Stimulated activated CD4-positive, alpha-beta T cell treated with anti-CD3 and anti-CD28 coated beads, Interleukin-15, amount 100 ng/mL, for 48 hours (primary cell): ENCODE results near the gene PLA2G2F.

ENCODE experiments used
- DNase-seq, 2 donors: peaks; one replicate each; pipeline ENCODE4 v3.0.0-alpha.2; 2020; ENCODE audit warnings: low read depth in 2 of 2

PLA2G2F gene, protein sequence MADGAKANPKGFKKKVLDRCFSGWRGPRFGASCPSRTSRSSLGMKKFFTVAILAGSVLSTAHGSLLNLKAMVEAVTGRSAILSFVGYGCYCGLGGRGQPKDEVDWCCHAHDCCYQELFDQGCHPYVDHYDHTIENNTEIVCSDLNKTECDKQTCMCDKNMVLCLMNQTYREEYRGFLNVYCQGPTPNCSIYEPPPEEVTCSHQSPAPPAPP

DNA sequence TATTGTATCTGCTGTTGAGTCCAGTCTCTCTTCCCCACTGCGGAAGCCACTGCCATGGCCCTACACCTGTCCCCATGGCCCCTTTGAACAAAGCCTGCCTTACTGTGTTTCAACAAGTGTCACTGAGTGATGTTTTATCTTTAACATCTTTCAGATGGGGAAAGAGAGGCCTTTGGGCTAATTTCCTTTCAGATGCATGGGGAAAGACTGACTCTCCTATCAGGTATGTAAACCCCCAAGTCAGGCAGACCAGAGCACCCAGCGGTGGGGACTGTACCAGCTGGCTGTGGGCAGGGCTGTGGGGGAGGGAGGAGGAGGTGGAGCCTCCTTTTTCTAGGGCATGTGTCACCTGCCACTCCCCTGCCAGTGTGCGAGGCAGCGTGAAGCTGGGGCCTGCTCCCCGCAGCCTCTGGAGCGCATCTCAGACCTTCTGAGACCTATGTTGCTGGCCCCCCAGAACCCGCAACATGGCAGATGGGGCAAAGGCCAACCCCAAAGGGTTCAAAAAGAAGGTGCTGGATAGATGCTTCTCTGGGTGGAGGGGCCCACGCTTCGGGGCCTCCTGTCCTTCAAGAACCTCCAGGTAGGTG, at the start of gene PLA2G2F:
Gene PLA2G2F (plus strand): TSS at position 363 of the 590 bp plus-strand sequence. CDS start 105 bp downstream, at position 468.
- DNase-seq, result no peak

DNA sequence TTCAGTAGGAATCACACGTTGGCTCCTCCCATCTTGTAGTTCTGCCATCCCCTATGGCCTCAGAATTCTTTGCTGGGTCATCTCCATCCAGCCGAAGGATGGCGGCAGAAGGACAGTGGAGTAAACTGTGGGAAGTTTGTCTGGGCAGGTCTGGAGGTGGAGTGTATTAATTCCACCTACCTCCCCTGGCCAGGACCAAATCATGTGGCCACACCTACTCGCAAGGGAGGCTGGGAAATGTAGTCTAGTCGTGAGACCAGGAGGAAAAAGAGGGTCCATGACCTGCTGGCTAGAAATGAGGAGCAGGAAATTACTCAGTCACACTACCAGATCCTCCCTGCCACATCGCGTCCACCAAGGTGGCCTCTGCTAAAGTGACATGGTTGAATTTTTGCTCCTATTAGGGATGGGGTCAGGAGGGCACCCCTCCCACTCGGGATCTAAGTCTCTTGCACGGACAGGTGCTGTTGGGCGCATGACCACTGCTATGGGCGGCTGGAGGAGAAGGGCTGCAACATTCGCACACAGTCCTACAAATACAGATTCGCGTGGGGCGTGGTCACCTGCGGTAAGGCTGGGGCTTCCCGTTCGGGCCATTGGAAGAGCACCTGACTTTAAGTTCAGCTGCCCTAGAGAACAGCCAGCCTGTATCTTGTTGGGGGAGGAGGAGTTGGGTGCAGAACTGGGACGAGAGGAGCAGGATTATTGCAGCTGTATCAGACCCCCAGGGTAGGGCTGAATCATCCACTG, 49.6 kb upstream of the PLA2G2F start:
- DNase-seq, result no peak

DNA sequence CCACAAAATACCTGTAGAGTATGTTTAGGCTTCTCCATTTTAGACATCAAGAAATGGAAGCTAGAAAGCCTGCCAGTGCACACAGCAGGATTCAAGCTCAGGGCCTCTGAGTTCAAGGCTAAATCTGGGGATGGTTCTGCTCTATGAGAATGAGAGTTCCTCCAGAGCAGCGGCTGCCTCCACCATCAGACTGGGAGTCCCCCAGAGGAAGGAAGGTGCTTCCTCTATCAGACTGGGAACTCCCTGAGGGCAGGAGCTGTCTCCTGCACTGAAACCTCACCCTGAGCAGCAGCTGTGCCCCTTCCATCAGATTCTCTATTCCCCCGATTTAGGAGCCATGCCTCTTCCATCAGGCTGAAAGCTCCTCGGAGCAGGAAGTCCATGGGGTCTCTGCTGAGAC, 49.0 kb upstream of the PLA2G2F start:
- DNase-seq, result no peak

DNA sequence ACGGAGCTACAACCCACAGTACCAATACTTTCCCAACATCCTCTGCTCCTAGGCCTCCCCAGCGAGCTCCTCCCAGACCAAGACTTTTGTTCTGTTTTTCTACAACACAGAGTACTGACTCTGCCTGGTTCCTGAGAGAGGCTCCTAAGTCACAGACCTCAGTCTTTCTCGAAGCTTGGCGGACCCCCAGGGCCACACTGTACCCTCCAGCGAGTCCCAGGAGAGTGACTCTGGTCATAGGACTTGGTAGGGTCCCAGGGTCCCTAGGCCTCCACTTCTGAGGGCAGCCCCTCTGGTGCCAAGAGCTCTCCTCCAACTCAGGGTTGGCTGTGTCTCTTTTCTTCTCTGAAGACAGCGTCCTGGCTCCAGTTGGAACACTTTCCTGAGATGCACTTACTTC, 48.5 kb upstream of the PLA2G2F start:
- DNase-seq, result no peak

DNA sequence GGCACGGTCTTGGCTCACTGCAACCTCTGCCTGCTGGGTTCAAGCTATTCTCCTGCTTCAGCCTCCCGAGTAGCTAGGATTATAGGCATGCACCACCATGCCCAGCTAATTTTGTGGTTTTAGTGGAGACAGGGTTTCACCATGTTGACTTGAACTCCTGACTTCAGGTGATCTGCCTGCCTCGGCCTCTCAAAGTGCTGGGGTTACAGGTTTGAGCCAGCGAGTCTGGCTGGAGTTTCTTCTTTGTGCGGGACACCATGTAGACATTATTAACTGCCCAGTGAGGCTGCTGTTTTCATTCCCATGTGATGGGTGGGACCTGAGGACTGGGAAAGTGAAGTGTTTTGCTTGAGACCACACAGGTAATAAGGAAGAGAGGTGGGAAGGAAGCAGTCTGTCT, 45.8 kb upstream of the PLA2G2F start:
- DNase-seq, result no peak

DNA sequence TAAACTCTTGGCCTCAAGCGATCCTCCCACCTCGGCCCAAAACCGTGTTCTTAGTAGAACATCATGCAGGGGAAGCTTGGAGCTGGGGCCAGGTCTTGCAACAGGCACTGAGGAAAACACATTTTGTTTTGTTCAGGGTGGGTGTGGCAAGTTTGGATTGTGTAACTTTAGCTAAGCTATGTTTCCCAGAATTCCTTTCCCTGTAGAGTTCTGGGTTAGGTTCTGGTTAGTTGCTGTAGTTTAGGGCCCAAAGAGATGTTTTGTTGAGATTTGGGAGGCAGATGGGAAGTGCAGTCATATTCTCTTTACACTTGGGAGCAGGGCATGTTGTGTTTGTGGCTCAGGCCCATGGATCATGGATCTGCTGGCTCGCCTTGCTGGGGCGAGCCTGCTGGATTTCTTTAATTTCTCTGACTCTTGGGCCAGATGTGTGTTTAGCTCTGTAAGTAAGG, 45.2 kb upstream of the PLA2G2F start:
- DNase-seq, result no peak

DNA sequence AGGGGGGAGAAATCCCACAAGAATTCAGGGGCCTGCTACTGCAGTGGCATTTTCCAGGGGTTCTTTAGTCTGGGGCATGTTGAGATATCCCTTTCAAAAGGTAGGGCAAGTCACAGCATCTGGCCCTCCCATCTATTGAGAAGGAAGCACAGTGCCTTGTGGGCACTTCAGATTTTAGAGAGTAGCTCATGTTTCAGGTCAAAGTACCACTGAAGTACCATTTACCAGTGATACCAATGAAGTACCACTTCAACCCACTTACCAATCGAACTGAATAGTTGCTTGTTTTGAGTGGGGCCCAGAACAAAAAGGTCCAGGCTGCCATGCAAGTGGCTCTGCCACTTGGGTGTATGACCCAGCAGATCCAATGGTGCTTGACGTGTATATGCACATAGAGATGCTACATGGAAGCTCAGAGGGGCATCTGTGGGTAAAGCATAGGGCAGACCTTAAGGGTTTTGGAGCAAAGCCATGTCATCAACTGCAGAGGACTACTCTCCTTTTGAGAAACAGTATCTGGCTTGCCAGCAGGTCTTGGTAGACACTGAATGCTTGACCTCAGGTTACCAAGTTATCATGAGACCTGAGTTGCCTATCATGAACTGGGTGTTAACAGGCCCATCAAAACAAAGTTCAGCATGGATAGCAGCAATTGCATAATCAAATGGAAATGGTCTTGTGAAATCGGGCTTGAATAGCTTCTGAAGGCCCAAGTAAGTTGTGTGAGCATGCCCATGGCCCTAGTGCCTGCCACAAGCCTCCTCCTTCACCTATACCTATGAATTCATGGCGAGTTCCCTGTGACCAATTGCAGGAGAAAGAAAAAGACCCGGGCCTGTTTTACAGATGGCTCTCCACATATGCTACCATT, 43.3 kb upstream of the PLA2G2F start:
- no peak for DNase-seq

DNA sequence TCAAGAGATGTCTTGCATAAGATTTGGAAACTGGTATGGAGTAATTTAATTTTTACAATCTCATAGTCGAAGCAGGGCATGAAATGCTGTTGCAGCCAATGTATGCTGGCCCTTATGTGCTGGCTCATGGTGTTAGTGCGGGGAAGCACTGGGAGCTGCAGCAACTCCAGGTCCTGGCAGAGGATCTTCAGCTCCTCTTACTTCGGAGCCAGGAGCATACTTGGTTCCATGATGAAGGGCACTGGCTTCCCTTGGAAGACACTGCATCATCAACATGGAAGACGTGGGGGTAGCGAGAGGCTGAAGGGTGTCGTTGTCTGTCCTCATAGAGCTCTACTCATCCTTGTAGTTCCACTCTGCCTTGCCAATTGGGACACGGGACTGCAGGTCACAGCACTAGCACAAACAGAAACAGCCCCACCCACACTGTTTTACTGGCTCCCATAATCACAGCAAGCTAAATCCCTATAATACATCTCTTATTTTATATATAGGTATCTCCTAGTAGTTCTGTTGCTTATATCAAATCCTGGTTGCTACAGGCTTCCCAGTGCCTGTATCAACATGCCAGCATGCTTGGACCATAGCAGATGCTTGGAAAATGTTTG, 42.2 kb upstream of the PLA2G2F start:
- no peak for DNase-seq

DNA sequence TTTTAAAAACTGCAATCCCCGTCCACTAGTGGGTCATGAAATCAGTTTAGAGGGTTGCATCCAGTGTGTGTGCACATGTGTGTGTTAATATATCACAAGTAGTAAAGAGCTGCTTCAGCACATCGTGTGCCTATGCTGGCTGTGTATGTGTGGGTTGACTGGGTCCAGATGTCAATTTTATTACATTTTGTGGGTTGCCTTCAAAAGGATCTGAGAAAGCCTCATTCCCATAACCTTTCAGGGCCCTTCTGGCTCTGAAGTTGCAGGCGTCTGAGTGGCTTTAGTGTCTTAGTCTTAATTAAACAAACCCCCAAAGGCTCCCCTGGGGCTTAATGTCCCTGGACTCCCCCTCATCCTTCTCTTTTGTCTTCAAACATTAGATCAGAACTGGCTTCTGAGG, 39.6 kb upstream of the PLA2G2F start:
- no peak for DNase-seq

DNA sequence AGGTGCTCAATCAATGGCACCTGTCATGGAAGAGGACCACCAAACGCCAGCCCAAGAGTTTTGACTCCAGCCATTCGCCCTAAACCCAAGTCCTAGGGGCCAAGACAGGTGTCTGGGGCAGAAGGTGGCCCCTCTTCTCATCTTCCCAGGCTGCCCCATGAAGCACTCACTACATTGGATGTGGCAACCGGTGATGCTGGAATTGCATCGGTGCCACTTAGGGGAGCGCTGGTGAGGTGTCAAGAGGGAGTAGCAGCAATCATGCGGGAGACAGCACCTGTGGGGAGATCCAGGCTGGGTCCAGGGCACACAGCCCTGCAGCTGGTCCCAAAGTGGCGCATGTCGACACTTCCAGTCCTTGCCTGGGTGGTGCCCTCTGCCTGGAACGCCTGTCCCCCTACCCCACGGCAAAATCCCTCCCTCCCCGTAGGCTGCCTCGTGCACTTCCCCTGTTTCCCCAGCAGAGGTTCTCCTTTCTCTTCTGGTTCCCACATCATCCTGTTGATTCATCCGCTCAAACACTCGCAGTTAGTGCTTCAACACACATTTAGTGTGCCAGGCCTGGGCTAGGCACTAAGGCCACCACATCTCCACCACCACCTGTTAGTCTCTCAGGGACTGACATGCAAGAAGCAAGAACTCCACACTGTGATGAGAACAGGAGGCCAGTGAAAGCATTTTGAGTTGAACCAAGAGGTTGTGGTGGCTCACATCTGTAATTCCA, 38.3 kb upstream of the PLA2G2F start:
- DNase-seq, result peak; percentile 10 to 17

DNA sequence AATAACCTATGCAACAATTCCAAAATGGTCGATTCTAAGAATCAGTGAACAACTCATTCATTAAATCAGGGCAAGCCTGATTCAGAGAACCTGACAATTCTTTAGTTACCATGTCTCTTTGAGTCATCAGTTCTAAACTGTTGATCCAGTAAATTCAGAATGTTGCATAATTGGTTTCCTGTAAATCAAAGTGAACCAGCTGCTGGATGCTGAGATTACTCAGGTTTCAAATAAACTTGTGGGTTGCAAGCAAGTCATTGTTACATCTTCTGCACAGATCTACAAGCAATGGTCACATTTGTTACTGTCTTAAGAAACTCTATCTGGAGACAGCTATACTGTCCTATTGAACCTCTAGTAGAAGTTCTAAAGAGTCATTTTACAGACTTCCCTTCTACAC, 36.2 kb upstream of the PLA2G2F start:
- DNase-seq, result no peak

DNA sequence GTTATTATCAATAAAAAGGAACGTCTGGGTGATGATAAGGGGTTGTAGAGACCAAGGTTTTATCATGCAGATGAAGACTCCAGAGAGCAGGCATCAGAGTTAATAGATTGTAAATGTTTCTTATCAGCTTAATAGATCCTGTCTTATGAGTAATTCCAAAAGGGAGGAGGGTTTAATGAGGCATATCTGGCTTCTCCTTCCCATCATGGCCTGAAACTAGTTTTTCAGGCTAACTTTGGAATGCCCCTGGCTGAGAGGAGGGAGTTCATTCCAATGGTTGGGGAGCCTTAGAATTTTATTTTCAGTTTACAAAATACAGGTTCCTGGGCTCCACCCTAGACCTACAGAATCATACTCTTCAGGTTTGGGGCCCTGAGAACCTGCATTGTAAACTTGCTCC, 33.3 kb upstream of the PLA2G2F start:
- no peak for DNase-seq

DNA sequence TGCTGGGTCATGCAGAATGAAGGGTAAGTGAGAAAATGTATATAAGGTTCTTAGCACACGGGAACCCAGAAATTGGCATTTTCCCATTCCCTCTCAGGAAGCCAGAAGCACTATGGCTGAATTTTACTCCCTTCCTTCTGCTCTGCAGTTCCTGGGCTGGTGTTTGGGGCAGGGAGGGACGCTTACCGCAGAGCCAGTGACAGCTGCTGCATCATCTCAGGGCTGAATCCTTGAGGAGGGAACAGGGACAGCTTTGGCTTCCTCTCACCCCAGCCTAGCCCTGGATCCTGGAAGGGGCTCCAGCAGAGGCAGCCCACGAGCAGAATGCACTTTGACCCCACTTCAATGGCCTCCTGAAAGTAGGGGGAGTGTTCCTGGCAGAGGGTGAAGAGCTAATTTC, 31.8 kb upstream of the PLA2G2F start:
- no peak for DNase-seq

DNA sequence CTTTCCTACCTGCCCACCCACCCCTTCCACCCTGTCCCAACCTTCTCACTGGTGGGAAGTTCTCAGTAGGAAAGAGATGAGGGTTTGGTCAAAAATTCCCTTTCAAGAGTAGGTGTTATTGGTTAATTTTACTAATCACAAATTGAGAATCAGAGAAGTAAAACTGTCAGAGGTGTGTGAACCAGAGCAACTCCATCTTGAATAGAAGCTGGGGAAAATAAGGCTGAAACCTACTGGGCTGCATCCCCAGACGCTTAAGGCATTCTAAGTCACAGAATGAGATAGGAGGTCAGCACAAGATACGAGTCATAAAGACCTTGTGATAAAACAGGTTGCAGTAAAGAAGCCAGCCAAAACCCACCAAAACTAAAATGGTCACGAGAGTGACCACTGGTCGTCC, 31.3 kb upstream of the PLA2G2F start:
- no peak for DNase-seq

DNA sequence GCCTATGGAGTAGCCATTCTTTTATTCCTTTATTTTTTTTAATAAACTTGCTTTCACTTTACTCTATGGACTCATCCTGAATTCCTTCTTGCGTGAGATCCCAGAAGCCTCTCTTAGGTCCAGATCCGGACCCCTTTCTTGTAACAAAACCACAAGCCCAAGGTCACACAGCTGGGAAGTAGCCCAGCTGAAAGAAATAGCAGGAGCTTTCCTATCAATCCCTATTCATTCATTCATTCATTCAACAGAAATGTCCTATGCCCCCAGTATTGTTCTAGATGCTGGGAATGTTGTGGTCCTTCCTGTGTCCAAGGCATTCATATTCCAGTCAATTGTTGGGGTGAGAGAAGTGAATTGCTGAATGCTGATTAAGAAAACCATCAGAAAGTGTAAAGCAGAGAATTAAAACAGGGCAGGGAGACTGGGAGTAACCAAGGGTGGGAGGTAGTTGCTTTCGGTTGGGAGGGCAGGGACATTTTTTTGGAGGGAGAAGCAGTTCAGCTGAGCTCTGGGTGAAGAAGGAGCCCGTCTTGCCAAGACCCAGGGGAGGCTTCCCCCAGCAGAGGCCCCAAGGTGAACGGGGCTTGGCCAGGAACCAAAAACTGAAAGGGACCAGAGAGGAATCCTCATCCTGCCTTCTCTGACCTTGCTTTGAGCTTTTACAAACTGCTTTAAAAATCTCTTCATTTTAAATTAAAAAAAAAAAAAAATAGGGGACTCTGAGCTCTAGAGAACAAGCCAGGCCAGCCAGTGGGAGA, 30.6 kb upstream of the PLA2G2F start:
- DNase-seq, result no peak

DNA sequence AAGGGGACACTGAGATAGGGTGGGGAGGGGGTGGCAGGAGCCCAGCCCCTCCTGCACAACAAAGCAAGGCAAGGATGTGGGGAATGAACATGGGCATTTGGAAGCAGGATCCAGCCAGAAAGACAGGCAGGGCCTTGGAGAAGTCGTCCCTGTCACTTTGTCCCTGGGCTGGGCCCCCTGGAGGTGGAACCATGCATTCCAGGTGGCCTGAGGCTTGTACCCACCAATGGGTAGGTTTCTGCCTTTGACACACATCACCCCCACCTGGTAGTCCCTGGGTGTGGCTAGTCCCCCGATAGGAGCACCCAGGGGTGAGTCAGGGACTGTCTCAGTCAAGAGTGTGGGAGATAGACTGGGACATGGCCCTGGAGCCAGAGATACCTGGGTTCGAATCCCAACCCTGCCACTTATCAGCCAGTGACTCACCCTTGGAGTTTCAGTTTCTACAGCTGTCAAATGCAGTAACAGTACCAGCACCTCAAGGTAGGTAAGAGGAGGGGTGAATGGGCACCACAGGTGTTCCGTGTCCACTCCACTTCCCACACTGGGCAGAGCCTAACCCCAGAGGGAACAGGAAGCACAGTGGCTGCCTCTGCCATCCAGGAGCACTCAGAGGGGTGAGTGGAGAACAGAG, 29.8 kb upstream of the PLA2G2F start:
- no peak for DNase-seq

DNA sequence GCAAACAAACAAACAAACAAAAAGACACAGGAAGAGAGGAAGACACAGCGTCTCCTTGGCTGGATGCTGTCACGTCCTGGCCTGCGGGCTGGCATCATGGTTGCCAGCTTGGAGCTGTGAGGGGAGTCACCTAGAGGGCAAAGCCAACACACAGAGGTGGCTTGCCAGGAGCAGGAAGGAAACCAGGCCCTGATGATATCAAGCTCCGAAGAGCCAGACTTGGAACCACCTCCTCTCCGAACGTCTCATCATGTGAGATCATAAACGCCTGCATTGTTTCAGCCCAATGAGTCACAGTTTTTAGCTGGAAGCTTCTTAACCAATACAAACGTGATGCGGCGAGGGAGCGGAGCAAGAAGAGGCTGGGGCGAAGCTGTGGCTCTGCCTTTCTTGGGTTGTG, 28.4 kb upstream of the PLA2G2F start:
- DNase-seq, result no peak

DNA sequence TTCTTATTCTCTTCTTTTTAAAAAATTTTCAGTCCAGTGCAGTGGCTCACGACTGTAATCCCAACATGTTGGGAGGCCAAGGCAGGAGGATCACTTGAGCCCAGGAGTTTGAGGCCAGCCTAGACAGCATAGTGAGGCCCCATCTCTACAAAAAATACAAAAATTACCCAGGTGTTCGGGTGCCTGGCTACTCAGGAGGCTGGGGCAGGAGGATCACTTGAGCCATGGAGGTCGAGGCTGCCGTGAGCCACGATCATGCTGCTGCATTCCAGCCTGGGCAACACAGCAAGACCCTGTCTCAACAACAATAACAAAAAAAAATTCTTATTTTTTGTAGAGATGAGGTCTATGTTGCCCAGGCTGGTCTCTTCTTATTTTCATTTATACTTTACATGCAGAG, 27.7 kb upstream of the PLA2G2F start:
- no peak for DNase-seq

DNA sequence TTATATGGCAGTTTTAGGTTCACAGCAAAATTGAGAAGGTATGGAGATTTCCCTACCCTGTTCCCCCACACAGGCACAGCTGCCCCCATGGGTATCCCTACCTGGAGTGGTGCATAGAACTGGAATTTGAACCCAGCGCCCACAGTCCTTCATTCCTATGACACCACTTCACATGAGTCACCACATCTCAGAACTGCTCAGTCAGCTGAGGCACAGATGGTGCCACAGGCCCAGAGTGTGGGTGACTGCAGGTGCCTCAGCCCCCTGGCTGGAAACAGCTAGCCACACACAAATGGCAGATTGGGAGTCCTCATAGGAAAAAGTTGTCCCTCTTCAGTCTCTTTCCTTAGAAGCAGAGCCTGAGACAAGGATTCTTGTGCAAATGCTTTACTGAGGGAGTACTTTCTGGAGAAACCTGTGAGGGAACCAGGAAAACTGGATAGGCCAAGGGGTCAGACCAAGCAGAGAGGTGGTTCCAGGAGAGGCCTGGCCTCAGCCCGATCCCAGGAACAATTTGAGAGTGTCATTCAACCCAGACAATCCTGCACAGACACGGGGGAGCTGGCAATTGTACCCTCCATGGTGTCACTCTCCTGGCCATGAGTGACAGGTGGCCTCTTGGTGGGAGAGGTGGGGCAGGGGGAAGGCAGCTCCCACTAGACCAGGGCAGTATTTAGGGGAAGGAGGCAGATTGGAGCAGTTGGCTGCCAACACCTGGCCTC, 26.7 kb upstream of the PLA2G2F start:
- DNase-seq, result no peak
